Ascending aorta (tissue), 2 donors: ENCODE data around the gene LDLRAD4. TPM values are rescaled to one million over a fixed set of nuclear protein-coding genes. Genes with fewer than 3 reads are reported as not detected.
A peak's percentile ranks its signal among the peaks of the same experiment; 100 is the strongest.

Experiments used
- DNase-seq, 2 donors: peaks; one replicate each; pipeline ENCODE4 v3.0.0-alpha.2; 2019; ENCODE audit warnings: low spot score in 2 of 2
- H3K27ac ChIP-seq, 2 donors: fragments of 200-600 bp; sonication (generic); one replicate each; pipeline ENCODE4 v1.5.1; 2016 to 2017; ENCODE audit warnings: mild to moderate bottlenecking in 1 of 2
- H3K27me3 ChIP-seq: fragments of 200-600 bp; sonication (generic); one replicate; pipeline ENCODE4 v1.5.1; 2017
- H3K36me3 ChIP-seq, 2 donors: fragments of 200-600 bp; sonication (generic); one replicate each; pipeline ENCODE4 v1.5.1; 2016
- H3K4me1 ChIP-seq, 2 donors: fragments of 200-600 bp; sonication (generic); one replicate each; pipeline ENCODE4 v1.5.1; 2016 to 2017; ENCODE audit warnings: mild to moderate bottlenecking in 1 of 2
- H3K4me3 ChIP-seq, 2 donors: fragments of 200-600 bp; sonication (generic); one replicate each; pipeline ENCODE4 v1.5.1; 2016 to 2017; ENCODE audit warnings: mild to moderate bottlenecking in 1 of 2
- H3K9me3 ChIP-seq, 2 donors: fragments of 200-600 bp; sonication (generic); one replicate each; pipeline ENCODE4 v1.5.1; 2016
- CTCF ChIP-seq, 3 experiments: fragments of 200-600 bp in 2 of 3; fragments of 450-650 bp in 1 of 3; sonication (generic) in 2 of 3; IDR thresholded peaks; one replicate each; pipeline ENCODE4 v1.5.1; 2016 to 2019; ENCODE audit warnings: antibody characterized with exemption in 3 of 3, mild to moderate bottlenecking in 1 of 3, moderate library complexity in 1 of 3
- intact Hi-C: fragments of 100-400 bp; cut with DNase I; formaldehyde crosslinking; loops from one replicate; pipeline ENCODE4 v1.15.1; 2023
- total RNA-seq: library from RNA; depleted of rRNA; stranded (reverse); fragments of >200 nt; gene quantifications from one replicate; pipeline ENCODE4 v1.1.0, GENCODE V29; 2016

The LDLRAD4 gene
- total RNA-seq, 1 donor from 2014 or later, result 21.0 TPM

- Histone ChIP-seq H3K27ac (no peak overlapping the region), H3K4me1 (peaks cover 14 to 24% of the 10 kb centered on the region in 2 donors), H3K36me3 (no peaks in the 10 kb centered on the region), H3K9me3 (no peaks in the 10 kb centered on the region), H3K27me3 (no peaks in the 10 kb centered on the region), H3K4me3 (no peak overlapping the region)
- no peak for DNase-seq
- TF ChIP-seq CTCF (IDR thresholded peaks at IDR 0.05), result no peak
- intact Hi-C loops, result no loop called here
Observed at GRCh38 chr18:13543811-13544732, 325.5 kb downstream of the LDLRAD4 start.

- no peaks in the 10 kb centered on the region for H3K36me3 ChIP-seq
- no peak for DNase-seq
- intact Hi-C loops, result no loop called here
- no peak overlapping the region for H3K27ac ChIP-seq
- peaks cover 14 to 23% of the 10 kb centered on the region in 2 donors for H3K4me1 ChIP-seq
- H3K9me3 ChIP-seq, result no peaks in the 10 kb centered on the region
- H3K27me3 ChIP-seq, result no peaks in the 10 kb centered on the region
- H3K4me3 ChIP-seq, result no peak overlapping the region
- TF ChIP-seq CTCF (IDR thresholded peaks at IDR 0.05), result no peak
Observed at GRCh38 chr18:13544953-13545352, 326.4 kb downstream of the LDLRAD4 start.

- no peaks in the 10 kb centered on the region for H3K27me3 ChIP-seq
- H3K4me3 ChIP-seq, result no peak overlapping the region
- no peaks in the 10 kb centered on the region for H3K36me3 ChIP-seq
- H3K9me3 ChIP-seq, result no peaks in the 10 kb centered on the region
- DNase-seq, result peak in 1 of 2 donors; percentile 50
- no peak for TF ChIP-seq CTCF (IDR thresholded peaks at IDR 0.05)
- H3K4me1 ChIP-seq, result peaks cover 10 to 20% of the 10 kb centered on the region in 2 donors
- H3K27ac ChIP-seq, result no peak overlapping the region
- intact Hi-C loops, result no loop called here
Observed at GRCh38 chr18:13545514-13545913, 327.0 kb downstream of the LDLRAD4 start.

- intact Hi-C loops, result no loop called here
- Histone ChIP-seq H3K4me1 (peaks cover 6 to 18% of the 10 kb centered on the region in 2 donors), H3K27me3 (no peaks in the 10 kb centered on the region), H3K9me3 (no peaks in the 10 kb centered on the region), H3K36me3 (no peaks in the 10 kb centered on the region), H3K27ac (no peak overlapping the region), H3K4me3 (no peak overlapping the region)
- TF ChIP-seq CTCF (IDR thresholded peaks at IDR 0.05), result no peak
- no peak for DNase-seq
Observed at GRCh38 chr18:13545955-13546354, 327.4 kb downstream of the LDLRAD4 start.

GRCh38 chr18:13546638-13547037 is 328.1 kb downstream of the LDLRAD4 start:
- no peaks in the 10 kb centered on the region for H3K27me3 ChIP-seq
- no peak for TF ChIP-seq CTCF (IDR thresholded peaks at IDR 0.05)
- H3K9me3 ChIP-seq, result no peaks in the 10 kb centered on the region
- H3K4me1 ChIP-seq, result peaks cover 6 to 19% of the 10 kb centered on the region in 2 donors
- H3K36me3 ChIP-seq, result no peaks in the 10 kb centered on the region
- no peak for DNase-seq
- H3K4me3 ChIP-seq, result no peak overlapping the region
- intact Hi-C loops, result no loop called here
- H3K27ac ChIP-seq, result no peak overlapping the region
